GM21717 (cell line): ENCODE results near the gene SPATA31A1.
"Not testable (repeated sequence)": the region's sequence is repeated elsewhere in the genome, so short reads cannot be mapped to it uniquely, and the experiment has no call there.

ENCODE experiments used
- ATAC-seq: cut with Tn5 transposase; IDR thresholded peaks from one replicate; pipeline ENCODE4 v1.9.1; 2021; ENCODE audit warnings: mild to moderate bottlenecking, moderate library complexity; ENCODE audit not compliant: unreplicated experiment

SPATA31A1 gene

DNA sequence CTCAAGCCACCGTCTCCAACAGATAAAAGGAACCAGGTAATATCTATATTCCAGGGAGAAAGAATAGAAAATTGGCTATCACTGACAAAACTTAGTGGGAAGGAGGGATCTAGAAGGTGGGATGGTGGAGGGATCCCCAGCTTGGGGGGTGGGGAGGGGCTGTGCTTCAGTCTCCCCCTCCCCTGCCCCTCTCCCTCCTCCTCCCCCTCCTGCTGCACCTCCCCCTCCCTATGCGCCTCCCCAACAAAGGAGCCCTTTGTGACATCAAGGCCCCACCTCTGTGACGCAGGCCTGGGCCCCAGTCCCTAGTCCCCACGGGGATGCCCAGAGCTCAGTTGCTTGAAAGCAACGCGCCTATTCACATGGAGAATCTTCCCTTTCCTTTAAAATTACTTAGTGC is at the start of gene SPATA31A1:
Gene SPATA31A1, plus strand, starts transcription at position 301 of the 400 bp plus-strand sequence. Its CDS starts 62 bp downstream, at position 363.
- not testable (repeated sequence) for ATAC-seq

DNA sequence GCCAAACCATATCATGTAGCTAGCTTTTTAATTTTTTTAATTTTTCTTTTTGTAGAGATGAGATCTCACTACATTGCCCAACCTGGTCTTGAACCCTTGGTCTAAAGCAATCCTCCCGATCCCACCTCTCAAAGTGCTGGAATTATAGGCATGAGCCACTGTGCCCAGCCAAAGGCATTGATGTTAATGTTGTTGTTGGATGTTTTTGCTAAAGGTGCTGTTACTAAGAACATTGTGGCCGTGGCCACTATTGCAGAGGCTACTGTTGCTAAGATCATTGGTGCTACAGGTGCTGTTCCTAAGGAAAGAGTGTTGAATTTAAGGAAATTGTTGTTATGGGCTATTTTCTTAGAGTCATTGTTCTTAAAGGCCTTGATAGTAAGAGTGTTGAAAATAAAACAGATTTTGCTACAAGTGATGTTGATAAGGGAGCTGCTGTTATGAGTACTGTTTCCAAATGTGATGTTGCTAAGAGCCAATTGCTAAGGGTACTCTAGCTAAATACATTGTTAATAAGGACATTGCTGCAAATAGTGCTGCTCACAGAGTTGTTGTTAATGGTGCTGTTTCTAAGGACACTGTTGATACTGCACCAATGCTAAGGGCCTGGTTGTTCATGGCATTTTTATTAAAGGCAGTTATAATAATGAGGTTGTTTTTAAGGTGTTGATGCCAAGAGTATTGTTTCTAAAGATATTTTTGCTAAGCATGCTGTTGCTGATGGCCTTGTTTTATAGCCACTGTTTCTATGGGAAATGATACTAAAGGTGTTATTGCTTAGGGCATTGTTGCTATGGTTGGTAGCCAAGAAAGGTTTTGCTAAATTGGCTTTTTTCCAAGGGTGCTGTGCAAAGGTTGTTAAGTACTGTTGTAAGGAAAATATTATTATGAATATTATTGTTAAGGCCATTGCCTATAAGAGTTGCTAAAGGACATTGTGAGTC is 52.1 kb downstream of the SPATA31A1 start:
- ATAC-seq, result not testable (repeated sequence)

DNA sequence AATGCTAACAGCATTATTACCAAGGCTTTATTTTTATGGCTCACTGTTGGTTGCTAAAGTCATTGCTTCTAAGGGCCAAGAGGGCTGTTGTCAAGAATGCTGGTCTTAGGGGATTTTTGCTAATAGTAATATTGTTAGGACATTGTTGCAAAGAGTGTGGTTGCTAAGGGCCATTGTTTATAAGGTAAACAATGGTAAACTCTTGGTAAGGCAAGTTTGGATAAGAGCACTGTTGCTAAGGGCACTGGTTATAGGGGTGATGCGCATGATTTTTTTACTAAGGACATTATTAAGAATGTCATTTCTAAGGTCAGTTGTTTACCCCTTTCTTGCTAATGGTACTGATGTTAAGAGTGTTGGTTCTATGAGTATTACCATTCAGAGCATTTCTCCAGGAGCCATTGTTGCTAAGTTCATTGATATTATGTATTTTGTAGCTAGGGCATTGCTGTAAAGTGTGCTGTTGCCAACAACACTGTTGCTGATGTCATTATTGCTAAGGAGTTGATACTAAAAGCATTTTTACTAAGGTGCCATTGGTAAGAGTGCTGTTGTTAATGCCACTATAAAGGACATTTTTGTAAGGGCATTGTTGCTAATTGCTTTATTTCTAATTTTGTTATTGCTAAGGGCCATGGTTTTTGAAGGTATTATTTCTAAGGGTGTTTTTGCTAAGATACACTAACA is 55.9 kb downstream of the SPATA31A1 start:
- not testable (repeated sequence) for ATAC-seq
